Measurements from ENCODE around the gene CNOT8.
A peak's percentile ranks its signal among the peaks of the same experiment; 100 is the strongest.

Gene CNOT8

DNA sequence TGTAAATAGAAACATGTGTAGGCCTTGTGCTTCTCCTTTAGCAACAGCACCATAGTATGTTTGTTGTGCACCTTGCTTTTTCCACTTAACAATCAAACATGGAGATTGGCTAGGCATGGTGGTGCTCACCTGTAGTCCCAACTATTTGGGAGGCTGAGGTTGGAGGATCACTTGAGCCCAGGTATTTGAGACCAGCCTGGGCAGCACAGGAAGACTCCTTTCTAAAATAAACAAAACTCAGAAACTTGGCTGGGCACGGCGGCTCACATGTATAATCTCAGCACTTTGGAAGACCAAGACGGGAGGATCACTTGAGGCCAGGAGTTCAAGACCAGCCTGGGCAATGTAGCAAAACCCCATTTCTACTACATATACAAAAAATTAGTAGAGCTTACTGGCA, 7.1 kb upstream of the CNOT8 start:
- no peaks in the 10 kb centered on the region for H4K20me1 ChIP-seq (ENCODE audit: control insufficient read depth, insufficient read depth, low read depth, low read length)
- no peak overlapping the region for H3K27ac ChIP-seq (ENCODE audit: low read depth, low read length)
- no peaks in the 10 kb centered on the region for H3K9me3 ChIP-seq (ENCODE audit: control insufficient read depth, insufficient read depth, low read length)
- H3K36me3 ChIP-seq (ENCODE audit: control insufficient read depth, low read length) = no peaks in the 10 kb centered on the region
- no peak overlapping the region for H3K4me2 ChIP-seq (ENCODE audit: low read length)
- H3F3A ChIP-seq (ENCODE audit: control insufficient read depth, insufficient read depth) = 0 out of 2 replicates have a peak, but pooled peaks cover 4% of the 10 kb centered on the region
- no peaks in the 10 kb centered on the region for H3K4me1 ChIP-seq (ENCODE audit: control insufficient read depth, low read length)
- H3K79me2 ChIP-seq (ENCODE audit: control insufficient read depth, low read length) = no peaks in the 10 kb centered on the region
- 0 out of 2 replicates have a peak, but pooled peaks cover 2% of the 10 kb centered on the region for H3K27me3 ChIP-seq (ENCODE audit: control insufficient read depth, low read length)
- TF ChIP-seq, protein P1, sequence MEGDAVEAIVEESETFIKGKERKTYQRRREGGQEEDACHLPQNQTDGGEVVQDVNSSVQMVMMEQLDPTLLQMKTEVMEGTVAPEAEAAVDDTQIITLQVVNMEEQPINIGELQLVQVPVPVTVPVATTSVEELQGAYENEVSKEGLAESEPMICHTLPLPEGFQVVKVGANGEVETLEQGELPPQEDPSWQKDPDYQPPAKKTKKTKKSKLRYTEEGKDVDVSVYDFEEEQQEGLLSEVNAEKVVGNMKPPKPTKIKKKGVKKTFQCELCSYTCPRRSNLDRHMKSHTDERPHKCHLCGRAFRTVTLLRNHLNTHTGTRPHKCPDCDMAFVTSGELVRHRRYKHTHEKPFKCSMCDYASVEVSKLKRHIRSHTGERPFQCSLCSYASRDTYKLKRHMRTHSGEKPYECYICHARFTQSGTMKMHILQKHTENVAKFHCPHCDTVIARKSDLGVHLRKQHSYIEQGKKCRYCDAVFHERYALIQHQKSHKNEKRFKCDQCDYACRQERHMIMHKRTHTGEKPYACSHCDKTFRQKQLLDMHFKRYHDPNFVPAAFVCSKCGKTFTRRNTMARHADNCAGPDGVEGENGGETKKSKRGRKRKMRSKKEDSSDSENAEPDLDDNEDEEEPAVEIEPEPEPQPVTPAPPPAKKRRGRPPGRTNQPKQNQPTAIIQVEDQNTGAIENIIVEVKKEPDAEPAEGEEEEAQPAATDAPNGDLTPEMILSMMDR (IDR thresholded peaks at IDR 0.05; ENCODE audit: low read depth, low read length, poor library complexity, severe bottlenecking) = no peak
- TF ChIP-seq EZH2phosphoT487 (IDR thresholded peaks at IDR 0.05; ENCODE audit: borderline replicate concordance, low read length) = no peak
- H3K4me3 ChIP-seq (ENCODE audit: low read length) = no peak overlapping the region
- H3K9me2 ChIP-seq (replicated peaks; ENCODE audit: control insufficient read depth, low read length) = no peaks in the 10 kb centered on the region

DNA sequence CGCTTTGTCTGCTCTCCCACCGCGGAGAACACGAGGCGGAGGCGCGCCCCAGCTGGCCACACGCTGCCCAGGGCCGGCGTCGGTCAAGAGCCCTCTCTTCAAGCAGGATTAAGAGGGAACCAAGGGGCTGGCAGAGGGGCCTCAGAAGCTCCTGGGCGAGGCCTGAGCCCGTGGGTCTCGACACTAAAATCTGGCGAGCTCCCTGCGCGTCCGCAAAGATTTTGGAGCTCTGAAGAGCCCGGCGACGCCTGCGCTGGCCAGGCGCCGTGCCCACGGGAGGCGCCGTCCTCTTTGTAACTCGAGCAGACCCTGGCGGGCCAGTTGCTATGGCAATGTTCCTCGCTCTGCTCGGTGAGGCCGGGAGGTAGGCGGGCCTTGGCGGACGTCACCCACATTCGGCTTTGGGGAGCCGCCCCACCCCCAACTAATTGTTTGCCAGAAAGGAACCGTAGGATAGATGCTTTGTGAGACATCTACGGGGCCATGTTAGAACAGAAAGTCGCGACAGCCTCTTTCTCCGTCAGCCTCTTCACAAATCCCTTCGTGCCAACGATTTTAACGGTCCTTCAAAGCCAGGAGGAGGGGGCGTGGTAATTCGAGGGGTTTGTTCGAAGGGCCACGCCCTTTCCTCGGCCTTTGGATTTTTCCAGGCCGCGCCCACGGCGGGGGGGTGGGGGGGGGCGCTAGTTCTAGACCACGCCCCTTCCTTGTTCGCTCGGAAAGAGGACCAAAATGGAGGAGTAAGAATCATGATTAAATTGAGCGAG, 714 bp upstream of the CNOT8 start:
- Histone ChIP-seq H3K9me3 (ENCODE audit: control insufficient read depth, insufficient read depth, low read length) (no peaks in the 10 kb centered on the region), H3K27ac (ENCODE audit: low read depth, low read length) (peak overlapping the region; percentile 89), H3F3A (ENCODE audit: control insufficient read depth, insufficient read depth) (peaks cover 14% of the 10 kb centered on the region), H3K79me2 (ENCODE audit: control insufficient read depth, low read length) (peaks cover 43% of the 10 kb centered on the region), H3K36me3 (ENCODE audit: control insufficient read depth, low read length) (peaks cover 37% of the 10 kb centered on the region), H3K9me2 (replicated peaks; ENCODE audit: control insufficient read depth, low read length) (no peaks in the 10 kb centered on the region), H3K4me2 (ENCODE audit: low read length) (peak overlapping the region; percentile 99), H3K27me3 (ENCODE audit: control insufficient read depth, low read length) (no peaks in the 10 kb centered on the region), H4K20me1 (ENCODE audit: control insufficient read depth, insufficient read depth, low read depth, low read length) (peaks cover 26% of the 10 kb centered on the region), H3K4me3 (ENCODE audit: low read length) (peak overlapping the region; percentile 92), H3K4me1 (ENCODE audit: control insufficient read depth, low read length) (peaks cover 37% of the 10 kb centered on the region)
- TF ChIP-seq EZH2phosphoT487 (IDR thresholded peaks at IDR 0.05; ENCODE audit: borderline replicate concordance, low read length) = no peak
- TF ChIP-seq, protein P1 (IDR thresholded peaks at IDR 0.05; ENCODE audit: low read depth, low read length, poor library complexity, severe bottlenecking) = peak; percentile 18

DNA sequence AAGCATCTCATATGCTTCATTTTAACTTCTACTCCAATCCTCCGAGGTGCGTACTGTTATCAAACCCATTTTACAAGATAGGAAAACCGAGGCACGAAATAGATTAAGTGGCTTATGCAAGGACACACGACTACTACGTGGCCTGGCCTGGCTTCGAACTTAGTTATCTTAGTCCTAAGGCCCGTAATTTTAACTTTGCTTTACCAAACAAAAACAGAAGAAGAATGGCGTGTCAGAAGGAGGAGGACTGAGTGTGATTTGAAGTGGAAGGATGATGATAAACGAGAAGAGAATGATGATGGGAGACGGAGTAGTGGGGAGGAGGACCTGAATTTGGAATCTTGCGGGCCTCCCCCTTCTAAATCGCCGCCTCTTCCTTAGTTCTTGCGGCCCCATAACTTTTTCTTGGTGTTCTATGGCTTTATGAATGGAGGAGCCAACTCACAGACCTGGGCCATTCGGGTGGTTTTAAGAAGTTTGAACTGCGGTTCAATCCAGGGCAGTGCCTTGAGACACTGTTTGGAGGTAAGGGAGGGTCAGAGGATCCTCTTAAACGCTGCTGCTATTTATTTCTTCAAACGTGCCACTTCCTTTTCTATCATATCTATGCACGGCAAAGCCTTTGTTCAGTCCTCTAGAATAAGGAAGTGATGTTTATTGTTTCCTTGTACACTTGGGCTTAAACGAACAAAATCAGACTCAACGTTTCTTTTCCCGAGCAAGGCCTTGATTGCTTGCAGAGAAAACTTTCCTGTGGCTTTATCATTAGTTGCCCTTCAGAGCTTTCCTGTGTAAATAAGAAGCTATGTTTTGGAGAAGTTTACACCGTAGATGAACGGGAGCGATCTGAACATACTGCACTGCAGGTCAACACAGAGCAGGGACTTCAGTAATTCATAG, 795 bp downstream of the CNOT8 start:
- H3K4me1 ChIP-seq (ENCODE audit: control insufficient read depth, low read length) = peaks cover 42% of the 10 kb centered on the region
- peak overlapping the region; percentile 99 for H3K4me2 ChIP-seq (ENCODE audit: low read length)
- no peak for TF ChIP-seq EZH2phosphoT487 (IDR thresholded peaks at IDR 0.05; ENCODE audit: borderline replicate concordance, low read length)
- H3K9me3 ChIP-seq (ENCODE audit: control insufficient read depth, insufficient read depth, low read length) = no peaks in the 10 kb centered on the region
- H3K9me2 ChIP-seq (replicated peaks; ENCODE audit: control insufficient read depth, low read length) = no peaks in the 10 kb centered on the region
- H3K79me2 ChIP-seq (ENCODE audit: control insufficient read depth, low read length) = peaks cover 58% of the 10 kb centered on the region
- peaks cover 14% of the 10 kb centered on the region for H3F3A ChIP-seq (ENCODE audit: control insufficient read depth, insufficient read depth)
- H3K27ac ChIP-seq (ENCODE audit: low read depth, low read length) = peak overlapping the region; percentile 89
- no peaks in the 10 kb centered on the region for H3K27me3 ChIP-seq (ENCODE audit: control insufficient read depth, low read length)
- H3K4me3 ChIP-seq (ENCODE audit: low read length) = peak overlapping the region; percentile 92
- H3K36me3 ChIP-seq (ENCODE audit: control insufficient read depth, low read length) = peaks cover 52% of the 10 kb centered on the region
- H4K20me1 ChIP-seq (ENCODE audit: control insufficient read depth, insufficient read depth, low read depth, low read length) = peaks cover 30% of the 10 kb centered on the region
